PC-3 (cell line): Measurements from ENCODE around the gene TLNRD1.

Experiments
- EZH2 ChIP-seq: fragments of 300-600 bp; sonication (generic); IDR thresholded peaks from one replicate; pipeline ENCODE4 v1.6.1; 2017; ENCODE audit warnings: antibody characterized with exemption, mild to moderate bottlenecking, low read length; ENCODE audit not compliant: unreplicated experiment
- EZH2phosphoT487 ChIP-seq: fragments of 300-600 bp; sonication (generic); IDR thresholded peaks from 2 replicates; pipeline ENCODE4 v1.6.1; 2018; ENCODE audit warnings: mild to moderate bottlenecking, antibody characterized with exemption, low read length, borderline replicate concordance
- TF ChIP-seq, protein P1 (sequence below): fragments of 300-600 bp; sonication (generic); conservative IDR thresholded peaks from 2 replicates; pipeline ENCODE4 v1.5.1; 2017; ENCODE audit warnings: antibody characterized with exemption, low read depth, mild to moderate bottlenecking, low read length

DNA sequence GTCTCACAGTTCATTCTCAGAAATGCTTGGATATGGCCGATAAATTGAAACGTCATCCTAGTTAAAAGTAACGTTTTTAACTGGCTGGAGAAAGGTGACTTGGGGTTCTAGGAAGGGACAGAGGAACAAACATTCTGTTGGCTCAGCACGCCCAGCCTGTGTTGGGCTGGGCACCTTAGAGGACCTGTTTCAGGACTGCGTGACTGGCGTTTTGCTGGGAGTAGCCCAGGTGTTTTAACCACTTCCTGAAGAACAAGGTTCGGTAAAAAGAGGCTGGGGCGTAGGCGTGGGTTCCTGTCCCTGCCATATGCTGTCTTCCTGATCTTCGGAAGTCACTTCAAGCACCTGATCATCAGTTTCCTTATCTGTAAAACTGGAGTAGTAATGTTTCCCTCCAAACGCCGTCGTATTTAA lies 1.1 kb upstream of the TLNRD1 start:
- TF ChIP-seq, protein P1, sequence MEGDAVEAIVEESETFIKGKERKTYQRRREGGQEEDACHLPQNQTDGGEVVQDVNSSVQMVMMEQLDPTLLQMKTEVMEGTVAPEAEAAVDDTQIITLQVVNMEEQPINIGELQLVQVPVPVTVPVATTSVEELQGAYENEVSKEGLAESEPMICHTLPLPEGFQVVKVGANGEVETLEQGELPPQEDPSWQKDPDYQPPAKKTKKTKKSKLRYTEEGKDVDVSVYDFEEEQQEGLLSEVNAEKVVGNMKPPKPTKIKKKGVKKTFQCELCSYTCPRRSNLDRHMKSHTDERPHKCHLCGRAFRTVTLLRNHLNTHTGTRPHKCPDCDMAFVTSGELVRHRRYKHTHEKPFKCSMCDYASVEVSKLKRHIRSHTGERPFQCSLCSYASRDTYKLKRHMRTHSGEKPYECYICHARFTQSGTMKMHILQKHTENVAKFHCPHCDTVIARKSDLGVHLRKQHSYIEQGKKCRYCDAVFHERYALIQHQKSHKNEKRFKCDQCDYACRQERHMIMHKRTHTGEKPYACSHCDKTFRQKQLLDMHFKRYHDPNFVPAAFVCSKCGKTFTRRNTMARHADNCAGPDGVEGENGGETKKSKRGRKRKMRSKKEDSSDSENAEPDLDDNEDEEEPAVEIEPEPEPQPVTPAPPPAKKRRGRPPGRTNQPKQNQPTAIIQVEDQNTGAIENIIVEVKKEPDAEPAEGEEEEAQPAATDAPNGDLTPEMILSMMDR = no peak
- TF ChIP-seq EZH2phosphoT487 (no peak), EZH2 (no peak)
